Measurements from ENCODE around the gene FAM234B.

DNA sequence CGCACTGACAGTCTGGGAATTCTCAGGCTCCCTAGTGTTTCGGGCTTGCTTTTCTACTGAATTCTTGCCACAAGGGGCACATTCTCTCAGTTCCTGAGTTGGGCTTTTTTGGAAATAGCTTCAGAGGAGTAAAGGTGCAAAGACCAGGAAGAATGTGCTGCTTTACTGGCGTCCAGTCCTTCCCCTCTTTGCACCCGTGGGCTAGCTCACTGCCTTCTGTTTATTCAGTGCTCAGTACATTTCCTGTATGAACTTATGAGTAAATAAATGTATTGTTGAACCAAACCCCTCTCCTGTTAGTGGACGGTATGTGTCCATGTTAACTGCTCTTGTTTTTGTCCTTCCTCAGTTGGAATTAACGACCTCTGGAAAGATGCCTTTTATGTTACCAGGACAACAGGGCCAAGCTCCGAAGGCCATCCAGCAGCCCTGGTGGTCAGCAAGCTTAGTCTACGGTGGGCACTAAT, 35.3 kb downstream of the FAM234B start:
- TF ChIP-seq CTBP1 (IDR thresholded peaks at IDR 0.05; ENCODE audit: borderline replicate concordance): no peak
- TF ChIP-seq ARNT (IDR thresholded peaks at IDR 0.05): no peak
- TF ChIP-seq BHLHE40 (IDR thresholded peaks at IDR 0.05; ENCODE audit: borderline replicate concordance): no peak
- TF ChIP-seq NFRKB (IDR thresholded peaks at IDR 0.05): no peak
- no peak for TF ChIP-seq TARDBP (IDR thresholded peaks at IDR 0.05)
- no peak for TF ChIP-seq FOXM1 (IDR thresholded peaks at IDR 0.05; ENCODE audit: borderline replicate concordance)
- TF ChIP-seq LEF1 (IDR thresholded peaks at IDR 0.05; ENCODE audit: borderline replicate concordance): no peak
- TF ChIP-seq HDGF (IDR thresholded peaks at IDR 0.05; ENCODE audit: borderline replicate concordance): no peak
- TF ChIP-seq, protein P1, sequence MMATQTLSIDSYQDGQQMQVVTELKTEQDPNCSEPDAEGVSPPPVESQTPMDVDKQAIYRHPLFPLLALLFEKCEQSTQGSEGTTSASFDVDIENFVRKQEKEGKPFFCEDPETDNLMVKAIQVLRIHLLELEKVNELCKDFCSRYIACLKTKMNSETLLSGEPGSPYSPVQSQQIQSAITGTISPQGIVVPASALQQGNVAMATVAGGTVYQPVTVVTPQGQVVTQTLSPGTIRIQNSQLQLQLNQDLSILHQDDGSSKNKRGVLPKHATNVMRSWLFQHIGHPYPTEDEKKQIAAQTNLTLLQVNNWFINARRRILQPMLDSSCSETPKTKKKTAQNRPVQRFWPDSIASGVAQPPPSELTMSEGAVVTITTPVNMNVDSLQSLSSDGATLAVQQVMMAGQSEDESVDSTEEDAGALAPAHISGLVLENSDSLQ (IDR thresholded peaks at IDR 0.05): no peak
- no peak for TF ChIP-seq SP1 (IDR thresholded peaks at IDR 0.05)
- TF ChIP-seq FOXA1 (IDR thresholded peaks at IDR 0.05): no peak
- no peak for TF ChIP-seq FOXK2 (IDR thresholded peaks at IDR 0.05)
- TF ChIP-seq ELF4 (IDR thresholded peaks at IDR 0.05): no peak

Data from HEK293T (cell line).